COLO668 (cell line): ENCODE data around the gene TNFRSF18.

Experiments
- DNase-seq: peaks from one replicate; lab custom pipeline; 2025; ENCODE audit not compliant: unreplicated experiment; lab: John Stamatoyannopoulos, UW

The TNFRSF18 gene

GRCh38 chr1:1228596-1229321 is 22.4 kb upstream of the TNFRSF18 start:
- no peak for DNase-seq

DNA sequence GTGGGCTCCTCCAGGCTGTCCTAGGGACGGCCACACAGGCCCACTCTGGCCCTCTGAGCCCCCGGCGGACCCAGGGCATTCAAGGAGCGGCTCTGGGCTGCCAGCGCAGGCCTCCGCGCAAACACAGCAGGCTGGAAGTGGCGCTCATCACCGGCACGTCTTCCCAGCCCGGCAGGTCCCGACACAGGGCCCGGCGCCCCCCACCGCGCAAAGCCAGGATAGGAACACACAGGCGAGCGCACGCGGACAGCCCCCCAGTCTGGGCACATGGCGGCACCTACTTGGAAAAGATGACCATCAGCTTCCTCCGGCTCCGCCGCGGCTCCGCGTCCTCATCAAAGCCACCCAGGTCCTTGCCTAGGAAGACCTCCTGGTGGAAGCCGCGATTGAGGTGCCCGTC is 21.8 kb upstream of the TNFRSF18 start:
- DNase-seq = no peak

GRCh38 chr1:1227386-1227785 is 21.0 kb upstream of the TNFRSF18 start:
- no peak for DNase-seq

DNA sequence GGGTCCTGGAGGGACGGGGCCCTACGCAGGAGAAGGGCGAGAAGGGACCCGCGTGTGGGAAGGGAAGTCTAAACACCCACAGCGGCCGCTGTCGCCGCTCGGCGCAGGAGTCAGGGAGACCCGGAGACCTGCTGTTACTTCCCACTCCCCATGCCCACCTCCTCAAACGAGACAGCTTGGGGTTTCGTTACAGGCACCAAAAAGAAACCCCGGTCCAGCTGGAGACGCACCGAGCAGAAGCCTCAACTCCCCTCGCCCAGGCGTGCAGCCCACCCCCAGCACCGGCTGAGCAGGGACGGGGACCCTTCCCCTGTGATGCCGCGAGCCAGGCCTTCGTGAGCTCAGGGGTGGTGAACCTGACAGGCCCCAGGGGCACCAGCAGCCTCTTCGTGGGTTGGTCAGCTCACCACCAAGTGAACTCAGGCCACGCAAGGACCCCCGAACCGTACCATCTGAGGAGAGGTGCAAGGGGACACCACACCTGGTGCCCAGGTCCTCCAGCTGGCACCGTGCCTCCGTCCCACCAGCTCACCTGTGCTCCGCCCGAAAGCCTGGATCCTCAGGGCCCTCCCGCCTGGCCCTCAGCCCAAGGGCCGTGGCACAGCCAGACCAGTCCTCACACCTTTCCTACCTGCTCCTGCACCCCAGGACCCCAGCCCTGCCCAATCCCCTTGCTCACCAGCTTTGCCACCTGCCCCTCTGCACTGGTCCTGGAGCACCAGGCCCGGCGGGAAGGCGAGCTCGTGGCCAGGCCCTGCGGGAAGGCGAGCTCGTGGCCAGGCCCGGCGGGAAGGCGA is 20.4 kb upstream of the TNFRSF18 start:
- DNase-seq = no peak

- DNase-seq = no peak
Observed at GRCh38 chr1:1225913-1226312, 19.5 kb upstream of the TNFRSF18 start.

- DNase-seq = no peak
Observed at GRCh38 chr1:1225238-1225845, 18.9 kb upstream of the TNFRSF18 start.

- DNase-seq = no peak
Observed at GRCh38 chr1:1223891-1224290, 17.5 kb upstream of the TNFRSF18 start.

DNA sequence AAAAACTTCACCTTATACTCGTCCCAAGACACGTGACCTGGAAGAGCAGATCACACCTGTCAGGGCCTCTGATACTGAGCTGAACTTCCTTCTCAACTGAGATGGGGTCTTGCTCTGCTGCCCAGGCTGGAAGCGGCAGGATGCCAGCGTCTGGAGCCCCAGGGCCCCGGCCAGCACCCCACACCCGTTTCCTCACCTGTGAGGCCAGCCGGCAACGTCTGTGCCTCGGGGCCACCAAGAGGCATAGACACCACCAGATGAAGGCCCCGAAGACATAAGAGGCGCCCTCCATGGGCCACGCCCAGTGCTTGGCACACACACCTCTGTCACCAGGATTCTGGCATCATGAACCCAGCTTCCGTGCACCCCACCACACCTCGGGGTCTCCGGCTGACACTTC is 16.9 kb upstream of the TNFRSF18 start:
- DNase-seq = no peak

GRCh38 chr1:1222575-1223225 is 16.3 kb upstream of the TNFRSF18 start:
- DNase-seq = no peak

GRCh38 chr1:1221887-1222574 is 15.6 kb upstream of the TNFRSF18 start:
- DNase-seq = no peak

DNA sequence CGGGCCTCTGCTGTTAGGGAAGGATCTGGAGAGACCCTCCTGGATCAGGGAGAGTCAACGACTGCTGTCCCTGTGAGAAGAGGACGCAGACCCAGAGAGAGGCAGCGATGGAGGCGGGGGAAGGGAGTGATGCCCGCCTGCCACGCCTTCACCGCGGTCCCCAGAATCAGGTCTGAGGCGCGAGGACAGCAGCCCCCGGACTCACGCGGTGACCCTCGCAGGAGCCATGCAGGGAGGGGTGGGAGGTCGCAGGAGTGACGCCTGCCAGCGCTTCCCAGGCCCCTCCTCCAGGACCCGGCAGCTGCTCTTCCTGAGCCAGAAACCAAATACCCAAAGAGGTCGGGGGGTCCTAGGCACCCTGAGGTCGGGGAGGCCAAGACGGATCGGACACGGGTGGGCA is 13.8 kb upstream of the TNFRSF18 start:
- DNase-seq = no peak

DNA sequence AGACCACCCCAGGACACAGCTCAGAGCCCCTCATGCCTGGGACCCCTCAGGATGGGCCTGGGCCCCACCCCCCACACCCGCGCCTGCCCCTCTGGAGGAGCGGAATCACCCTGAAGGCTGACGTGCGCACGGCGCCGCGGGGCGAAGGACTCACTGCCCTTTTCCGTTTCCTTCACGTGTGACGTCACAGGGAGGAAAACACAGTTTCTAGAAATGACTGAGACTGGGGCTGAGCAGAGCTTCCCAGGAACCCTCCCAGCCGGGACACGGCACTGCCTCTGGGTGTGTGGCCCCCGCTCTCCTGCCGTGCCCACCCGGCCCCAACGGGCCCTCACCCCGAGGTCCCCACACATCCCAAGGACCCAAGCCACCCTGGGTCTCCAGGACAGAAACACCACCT is 12.9 kb upstream of the TNFRSF18 start:
- DNase-seq = no peak

DNA sequence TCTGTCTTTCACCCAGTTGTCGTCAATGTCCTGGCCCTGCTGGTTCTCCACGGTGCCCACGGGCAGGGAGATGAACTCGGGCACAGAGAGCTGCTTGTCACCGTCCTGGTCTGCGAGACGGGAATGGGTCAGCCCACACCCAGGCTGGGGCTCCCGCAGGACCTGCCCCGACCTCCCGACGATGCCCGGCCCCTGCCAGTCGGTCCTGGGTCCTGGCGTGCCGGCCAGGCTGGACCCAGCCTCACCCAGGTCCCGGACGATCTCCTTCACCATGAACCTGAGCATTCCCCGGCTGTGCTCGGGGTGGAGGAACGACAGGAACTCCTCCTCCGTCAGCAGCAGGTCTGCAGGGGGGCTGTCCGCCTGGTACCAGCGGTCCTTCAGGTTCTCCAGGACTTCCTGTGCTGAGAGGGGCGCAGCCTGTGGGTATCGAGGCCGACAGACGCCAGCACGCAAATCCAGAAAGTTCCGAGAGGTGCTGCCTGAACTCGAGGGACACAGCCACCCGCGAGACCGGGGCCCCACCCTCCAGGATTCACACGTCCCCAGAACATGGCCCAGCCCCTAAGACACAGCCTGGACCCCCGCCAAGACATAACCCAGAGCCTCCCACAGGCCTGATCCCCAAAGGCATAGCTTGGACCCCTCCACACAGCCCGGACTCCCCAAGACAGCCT is 12.3 kb upstream of the TNFRSF18 start:
- no peak for DNase-seq

- peak; percentile 78 for DNase-seq
Observed at GRCh38 chr1:1217621-1218523, 11.5 kb upstream of the TNFRSF18 start.

DNA sequence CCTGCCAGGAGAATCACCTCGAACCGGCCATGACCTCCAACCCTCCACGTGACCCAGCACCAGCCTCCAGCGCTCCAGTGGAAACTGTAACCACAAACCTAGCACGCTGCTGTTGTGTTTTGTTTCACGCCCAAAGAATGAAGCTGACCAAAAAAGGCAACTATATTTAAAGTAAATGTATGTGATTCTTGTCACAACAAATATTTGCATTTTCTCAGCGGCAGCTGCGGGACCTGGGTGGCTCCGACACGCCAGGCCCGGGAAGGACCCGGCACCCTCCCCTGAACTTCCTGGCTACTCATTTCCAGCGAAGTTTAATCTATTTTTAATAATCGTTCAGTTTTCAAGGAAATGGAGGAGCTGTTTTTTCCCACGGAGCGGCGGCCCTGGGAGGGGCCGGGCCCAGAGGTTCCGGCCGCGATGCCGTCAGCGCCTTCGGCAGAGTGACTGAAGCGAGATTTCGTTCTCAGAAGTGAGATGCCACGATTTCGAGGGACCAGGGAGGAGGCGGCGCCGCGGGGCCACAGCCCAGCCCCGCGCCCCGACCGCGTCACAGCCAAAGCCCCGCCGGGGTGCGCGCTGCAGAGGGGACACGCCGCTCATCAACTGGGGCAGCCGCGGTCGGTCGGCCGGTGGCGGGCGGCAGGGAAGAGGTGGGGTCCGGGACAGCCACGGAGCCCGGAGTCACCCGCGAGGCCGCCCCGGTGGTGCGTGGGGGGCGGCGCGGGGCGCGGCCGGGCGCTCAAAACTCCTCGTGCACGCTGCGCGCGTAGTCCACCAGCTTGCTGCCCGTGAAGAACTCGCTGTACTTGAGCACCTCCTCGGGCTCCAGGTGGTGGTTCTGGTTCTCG is 10.6 kb upstream of the TNFRSF18 start:
- DNase-seq = no peak

GRCh38 chr1:1215881-1216605 is 9.7 kb upstream of the TNFRSF18 start:
- DNase-seq = no peak

GRCh38 chr1:1215080-1215676 is 8.8 kb upstream of the TNFRSF18 start:
- peak; percentile 72 for DNase-seq
